ENCODE data around the gene UBQLN2.
"Not testable (repeated sequence)": the region's sequence is repeated elsewhere in the genome, so short reads cannot be mapped to it uniquely, and the experiment has no call there.

The UBQLN2 gene

DNA sequence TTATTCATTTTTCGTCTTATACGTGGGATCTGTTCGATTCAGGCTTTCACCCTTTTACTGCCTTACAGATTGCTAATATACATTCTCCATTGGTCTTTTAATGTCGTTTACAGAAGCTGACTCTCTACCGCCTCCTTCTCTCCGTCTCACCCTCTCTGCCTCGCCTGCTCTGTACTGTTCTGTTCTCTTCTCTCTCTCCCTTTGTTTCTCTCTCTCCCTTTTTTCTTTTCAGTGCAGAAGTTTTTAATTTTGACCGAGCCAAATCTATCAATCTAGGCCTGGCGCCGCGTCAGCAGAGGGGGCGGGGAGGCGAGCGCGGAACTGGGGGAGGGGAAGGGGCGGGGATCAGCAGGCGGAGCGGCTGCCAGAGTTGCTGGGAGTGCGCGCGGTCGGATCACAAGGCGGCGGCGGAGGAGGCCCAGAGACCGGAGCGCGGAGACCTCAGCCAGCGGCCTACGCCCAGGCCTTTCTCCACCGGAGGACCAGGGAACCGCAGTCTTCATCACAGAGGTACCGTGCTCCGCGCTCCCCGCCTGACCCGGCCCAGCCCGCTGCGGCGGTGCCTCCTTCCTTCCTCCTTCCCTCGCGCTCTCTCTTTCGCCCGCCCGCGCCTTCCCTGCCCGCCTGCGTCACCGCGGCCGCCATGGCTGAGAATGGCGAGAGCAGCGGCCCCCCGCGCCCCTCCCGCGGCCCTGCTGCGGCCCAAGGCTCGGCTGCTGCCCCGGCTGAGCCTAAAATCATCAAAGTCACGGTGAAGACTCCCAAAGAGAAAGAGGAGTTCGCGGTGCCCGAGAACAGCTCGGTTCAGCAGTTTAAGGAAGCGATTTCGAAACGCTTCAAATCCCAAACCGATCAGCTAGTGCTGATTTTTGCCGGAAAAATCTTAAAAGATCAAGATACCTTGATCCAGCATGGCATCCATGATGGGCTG, at the start of gene UBQLN2:
Gene UBQLN2, plus strand, starts transcription at position 397 of the 931 bp plus-strand sequence. Its CDS starts 247 bp downstream, at position 644.
- H3K27me3 ChIP-seq (ENCODE audit: control insufficient read depth, low read length): no peaks in the 10 kb centered on the region
- H3F3A ChIP-seq (ENCODE audit: control insufficient read depth, insufficient read depth): 0 out of 2 replicates have a peak, but pooled peaks cover 5% of the 10 kb centered on the region
- H3K4me1 ChIP-seq (ENCODE audit: control insufficient read depth, low read length): peaks cover 14% of the 10 kb centered on the region
- H3K36me3 ChIP-seq (ENCODE audit: control insufficient read depth, low read length): peaks cover 26% of the 10 kb centered on the region
- H3K27ac ChIP-seq (ENCODE audit: low read depth, low read length): peak within 1 kb of the TSS; percentile 85
- H3K79me2 ChIP-seq (ENCODE audit: control insufficient read depth, low read length): peaks cover 53% of the 10 kb centered on the region
- peak within 1 kb of the TSS; percentile 86 for H3K4me2 ChIP-seq (ENCODE audit: low read length)
- peaks cover 3% of the 10 kb centered on the region; the same call in 1 of the 2 replicates for H4K20me1 ChIP-seq (ENCODE audit: control insufficient read depth, insufficient read depth, low read depth, low read length)
- no peak for TF ChIP-seq EZH2phosphoT487 (IDR thresholded peaks at IDR 0.05; ENCODE audit: borderline replicate concordance, low read length)
- TF ChIP-seq, protein P1, sequence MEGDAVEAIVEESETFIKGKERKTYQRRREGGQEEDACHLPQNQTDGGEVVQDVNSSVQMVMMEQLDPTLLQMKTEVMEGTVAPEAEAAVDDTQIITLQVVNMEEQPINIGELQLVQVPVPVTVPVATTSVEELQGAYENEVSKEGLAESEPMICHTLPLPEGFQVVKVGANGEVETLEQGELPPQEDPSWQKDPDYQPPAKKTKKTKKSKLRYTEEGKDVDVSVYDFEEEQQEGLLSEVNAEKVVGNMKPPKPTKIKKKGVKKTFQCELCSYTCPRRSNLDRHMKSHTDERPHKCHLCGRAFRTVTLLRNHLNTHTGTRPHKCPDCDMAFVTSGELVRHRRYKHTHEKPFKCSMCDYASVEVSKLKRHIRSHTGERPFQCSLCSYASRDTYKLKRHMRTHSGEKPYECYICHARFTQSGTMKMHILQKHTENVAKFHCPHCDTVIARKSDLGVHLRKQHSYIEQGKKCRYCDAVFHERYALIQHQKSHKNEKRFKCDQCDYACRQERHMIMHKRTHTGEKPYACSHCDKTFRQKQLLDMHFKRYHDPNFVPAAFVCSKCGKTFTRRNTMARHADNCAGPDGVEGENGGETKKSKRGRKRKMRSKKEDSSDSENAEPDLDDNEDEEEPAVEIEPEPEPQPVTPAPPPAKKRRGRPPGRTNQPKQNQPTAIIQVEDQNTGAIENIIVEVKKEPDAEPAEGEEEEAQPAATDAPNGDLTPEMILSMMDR (IDR thresholded peaks at IDR 0.05; ENCODE audit: low read depth, low read length, poor library complexity, severe bottlenecking): peak; percentile 42
- no peaks in the 10 kb centered on the region for H3K9me3 ChIP-seq (ENCODE audit: control insufficient read depth, insufficient read depth, low read length)
- no peaks in the 10 kb centered on the region for H3K9me2 ChIP-seq (replicated peaks; ENCODE audit: control insufficient read depth, low read length)
- H3K4me3 ChIP-seq (ENCODE audit: low read length): peak within 1 kb of the TSS; percentile 92

DNA sequence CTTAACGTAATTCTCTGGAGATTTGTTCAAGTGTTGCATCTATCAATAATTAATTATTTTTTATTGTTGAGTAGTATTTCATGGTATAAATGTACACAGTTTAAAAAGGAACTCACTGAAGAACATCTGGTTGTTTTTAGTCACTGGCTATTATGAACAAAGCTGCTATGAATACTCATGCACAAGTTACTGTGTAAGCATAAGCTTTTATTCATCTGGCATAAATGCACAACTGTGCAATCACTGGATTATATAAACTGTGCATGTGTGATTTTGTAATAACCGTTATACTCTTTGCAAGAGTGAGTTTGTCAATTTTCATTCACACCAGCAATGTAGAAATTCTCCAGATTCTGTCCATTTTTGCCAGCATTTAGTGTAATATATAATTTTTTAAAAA, 43.8 kb upstream of the UBQLN2 start:
- no peaks in the 10 kb centered on the region for H3K79me2 ChIP-seq (ENCODE audit: control insufficient read depth, low read length)
- no peaks in the 10 kb centered on the region for H3K9me3 ChIP-seq (ENCODE audit: control insufficient read depth, insufficient read depth, low read length)
- no peaks in the 10 kb centered on the region for H3K4me1 ChIP-seq (ENCODE audit: control insufficient read depth, low read length)
- no peak overlapping the region for H3K4me3 ChIP-seq (ENCODE audit: low read length)
- no peaks in the 10 kb centered on the region for H4K20me1 ChIP-seq (ENCODE audit: control insufficient read depth, insufficient read depth, low read depth, low read length)
- no peaks in the 10 kb centered on the region for H3K9me2 ChIP-seq (replicated peaks; ENCODE audit: control insufficient read depth, low read length)
- no peaks in the 10 kb centered on the region for H3K27me3 ChIP-seq (ENCODE audit: control insufficient read depth, low read length)
- TF ChIP-seq EZH2phosphoT487 (IDR thresholded peaks at IDR 0.05; ENCODE audit: borderline replicate concordance, low read length): no peak
- TF ChIP-seq, protein P1 (IDR thresholded peaks at IDR 0.05; ENCODE audit: low read depth, low read length, poor library complexity, severe bottlenecking): no peak
- H3K27ac ChIP-seq (ENCODE audit: low read depth, low read length): no peak overlapping the region
- no peaks in the 10 kb centered on the region for H3K36me3 ChIP-seq (ENCODE audit: control insufficient read depth, low read length)
- H3K4me2 ChIP-seq (ENCODE audit: low read length): no peak overlapping the region
- no peaks in the 10 kb centered on the region for H3F3A ChIP-seq (ENCODE audit: control insufficient read depth, insufficient read depth)

DNA sequence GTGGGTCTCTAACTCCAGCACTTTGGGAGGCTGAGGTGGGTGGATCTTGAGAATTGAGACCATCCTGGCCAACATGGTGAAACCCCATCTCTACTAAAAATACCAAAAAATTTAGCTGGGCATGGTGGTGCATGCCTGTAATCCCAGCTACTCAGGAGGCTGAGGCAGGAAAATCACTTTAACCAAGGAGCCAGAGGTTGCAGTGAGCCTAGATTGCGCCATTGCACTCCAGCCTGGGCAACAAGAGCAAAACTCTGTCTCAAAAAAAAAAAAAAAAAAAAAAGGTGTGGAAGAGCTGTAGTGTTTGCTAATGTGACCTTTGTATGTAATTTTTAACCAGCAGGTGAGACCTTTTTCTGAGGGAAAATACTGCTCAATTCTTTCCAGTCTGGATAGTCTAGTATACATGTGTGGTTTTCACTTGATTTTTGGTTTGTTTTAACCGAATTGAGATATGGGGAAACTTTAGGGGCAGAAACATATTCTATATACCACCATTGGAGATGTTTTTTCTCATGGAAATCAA, 33.9 kb upstream of the UBQLN2 start:
- not testable (repeated sequence) for H3K36me3 ChIP-seq (ENCODE audit: control insufficient read depth, low read length); H3K9me3 ChIP-seq (ENCODE audit: control insufficient read depth, insufficient read depth, low read length); H3K27ac ChIP-seq (ENCODE audit: low read depth, low read length); H3K27me3 ChIP-seq (ENCODE audit: control insufficient read depth, low read length); H3K9me2 ChIP-seq (replicated peaks; ENCODE audit: control insufficient read depth, low read length); H3K4me1 ChIP-seq (ENCODE audit: control insufficient read depth, low read length); H4K20me1 ChIP-seq (ENCODE audit: control insufficient read depth, insufficient read depth, low read depth, low read length); H3K4me2 ChIP-seq (ENCODE audit: low read length); H3K4me3 ChIP-seq (ENCODE audit: low read length); H3F3A ChIP-seq (ENCODE audit: control insufficient read depth, insufficient read depth); H3K79me2 ChIP-seq (ENCODE audit: control insufficient read depth, low read length)

DNA sequence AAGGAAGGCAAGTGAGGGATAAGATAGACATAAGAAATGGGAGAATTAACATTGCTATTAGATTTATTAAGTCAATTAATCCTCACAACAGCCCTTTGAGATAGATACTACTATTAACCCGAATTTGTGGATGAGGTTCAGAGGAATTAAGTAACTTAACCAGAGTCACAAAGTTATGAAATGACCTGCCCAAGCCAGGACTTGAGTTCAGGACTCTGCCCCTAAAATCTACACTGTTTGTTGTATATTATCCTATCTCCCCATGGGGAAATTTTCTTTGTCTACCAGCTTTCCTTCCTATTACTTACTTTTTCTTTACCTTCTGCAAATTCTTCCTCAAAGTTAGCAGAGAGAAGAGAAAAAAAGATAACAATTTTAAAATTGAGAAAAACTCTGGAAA, 33.4 kb upstream of the UBQLN2 start:
- no peaks in the 10 kb centered on the region for H3F3A ChIP-seq (ENCODE audit: control insufficient read depth, insufficient read depth)
- no peaks in the 10 kb centered on the region for H3K4me1 ChIP-seq (ENCODE audit: control insufficient read depth, low read length)
- TF ChIP-seq, protein P1 (IDR thresholded peaks at IDR 0.05; ENCODE audit: low read depth, low read length, poor library complexity, severe bottlenecking): no peak
- H3K4me2 ChIP-seq (ENCODE audit: low read length): no peak overlapping the region
- no peaks in the 10 kb centered on the region for H3K36me3 ChIP-seq (ENCODE audit: control insufficient read depth, low read length)
- no peak overlapping the region for H3K27ac ChIP-seq (ENCODE audit: low read depth, low read length)
- H3K27me3 ChIP-seq (ENCODE audit: control insufficient read depth, low read length): no peaks in the 10 kb centered on the region
- no peaks in the 10 kb centered on the region for H4K20me1 ChIP-seq (ENCODE audit: control insufficient read depth, insufficient read depth, low read depth, low read length)
- H3K9me2 ChIP-seq (replicated peaks; ENCODE audit: control insufficient read depth, low read length): no peaks in the 10 kb centered on the region
- no peak overlapping the region for H3K4me3 ChIP-seq (ENCODE audit: low read length)
- H3K9me3 ChIP-seq (ENCODE audit: control insufficient read depth, insufficient read depth, low read length): no peaks in the 10 kb centered on the region
- no peaks in the 10 kb centered on the region for H3K79me2 ChIP-seq (ENCODE audit: control insufficient read depth, low read length)

Measured in DOHH2 (cell line).